ENCODE data around the gene BRF1.

Gene BRF1

DNA sequence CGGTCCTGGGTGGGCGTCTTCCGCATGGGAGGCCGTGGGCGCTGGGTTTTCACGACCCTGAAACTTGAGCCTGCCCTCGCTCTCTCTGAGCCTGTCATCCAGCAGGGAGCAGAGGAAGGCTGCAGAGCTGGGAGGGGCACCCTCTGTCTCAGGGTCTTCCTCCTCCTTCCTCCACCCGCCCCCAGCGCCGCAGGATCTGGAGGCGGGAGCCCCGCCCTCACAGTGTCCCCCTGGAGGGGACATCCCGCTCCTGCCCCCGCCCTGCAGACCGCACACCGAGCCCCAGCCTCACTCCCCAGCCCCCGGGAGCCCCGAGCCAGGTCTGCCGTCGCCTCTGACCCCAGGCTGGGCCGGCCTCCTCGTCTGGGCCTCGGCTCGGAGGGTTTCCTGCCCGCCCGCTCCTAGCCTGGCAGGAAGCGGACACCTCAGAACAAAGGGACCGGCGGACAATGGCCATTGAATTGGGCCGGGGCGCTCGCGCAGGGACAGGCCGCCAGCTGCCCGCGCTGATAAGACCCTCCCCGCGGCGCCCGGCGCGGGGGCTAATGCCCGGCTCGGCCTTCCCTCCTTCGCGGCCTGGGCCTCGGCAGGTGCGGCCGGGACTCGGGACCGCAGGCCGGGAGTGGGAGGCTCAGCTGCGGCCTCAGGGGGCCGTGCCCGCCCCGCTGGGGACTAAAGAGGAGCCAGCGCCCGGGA is 104.4 kb downstream of the BRF1 start:
- no peak for DNase-seq (ENCODE audit: low read depth)

GRCh38 chr14:105195522-105196264 is 105.1 kb downstream of the BRF1 start:
- DNase-seq (ENCODE audit: low read depth) = no peak

DNA sequence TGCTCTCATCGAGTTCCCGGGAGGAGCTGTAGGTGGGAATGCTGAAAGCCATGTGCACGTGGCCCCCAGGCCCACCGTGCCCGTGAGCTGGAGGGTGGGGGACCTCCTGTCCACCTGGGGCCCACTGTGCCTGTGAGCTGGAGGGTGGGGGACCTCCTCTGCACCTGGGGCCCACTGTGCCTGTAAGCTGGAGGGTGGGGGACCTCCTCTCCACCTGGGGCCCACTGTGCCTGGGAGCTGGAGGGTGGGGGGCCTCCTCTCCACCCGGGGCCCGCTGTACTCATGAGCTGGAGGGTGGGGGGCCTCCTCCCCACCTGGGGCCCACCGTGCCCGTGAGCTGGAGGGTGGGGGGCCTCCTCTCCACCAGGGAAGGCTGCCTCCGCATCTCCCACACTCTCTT is 105.8 kb downstream of the BRF1 start:
- no peak for DNase-seq (ENCODE audit: low read depth)

- DNase-seq (ENCODE audit: low read depth) = no peak
Observed at GRCh38 chr14:105193916-105194782, 106.7 kb downstream of the BRF1 start.

DNA sequence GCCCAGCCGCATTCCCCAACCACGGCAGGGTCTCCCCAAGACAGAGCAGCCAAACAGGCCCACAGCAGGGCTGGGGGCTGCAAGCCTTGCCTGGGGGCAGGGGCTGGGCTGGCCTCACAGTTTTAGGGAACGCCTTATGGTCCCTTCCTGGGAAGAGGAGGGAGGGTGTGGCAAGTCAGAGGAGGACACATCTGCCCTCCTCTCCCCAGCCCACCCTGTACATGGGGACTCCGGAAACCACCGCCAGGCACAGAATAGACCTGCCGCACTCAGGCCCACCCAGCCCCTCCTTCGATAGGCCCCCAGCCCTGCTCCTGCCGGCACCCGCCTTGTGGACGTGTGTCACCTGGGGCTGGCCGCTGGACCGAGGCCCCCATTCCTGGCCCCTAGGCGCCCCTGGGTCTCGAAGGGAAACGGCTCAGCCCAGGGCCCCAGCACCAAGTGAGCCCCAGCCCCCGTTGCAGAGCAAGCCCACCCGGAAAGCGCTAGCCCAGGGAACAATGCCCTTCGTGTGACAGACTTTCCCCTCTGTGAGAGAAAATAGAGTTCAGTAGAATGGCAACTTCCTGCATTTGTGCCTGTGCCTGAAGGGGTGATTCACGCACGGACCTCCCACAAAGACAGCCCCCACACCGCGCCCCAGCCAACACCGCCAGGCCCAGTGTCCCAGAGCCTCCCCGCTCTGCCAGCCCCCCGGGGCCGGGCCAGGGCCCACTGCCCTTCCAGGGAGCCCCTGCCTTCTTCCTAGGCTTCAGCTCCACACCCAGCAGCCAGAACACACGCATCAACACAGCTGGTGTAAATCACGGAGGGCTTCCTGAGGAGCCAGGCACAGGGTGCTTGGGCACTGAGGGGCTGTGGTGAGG is 107.7 kb downstream of the BRF1 start:
- DNase-seq (ENCODE audit: low read depth) = no peak

DNA sequence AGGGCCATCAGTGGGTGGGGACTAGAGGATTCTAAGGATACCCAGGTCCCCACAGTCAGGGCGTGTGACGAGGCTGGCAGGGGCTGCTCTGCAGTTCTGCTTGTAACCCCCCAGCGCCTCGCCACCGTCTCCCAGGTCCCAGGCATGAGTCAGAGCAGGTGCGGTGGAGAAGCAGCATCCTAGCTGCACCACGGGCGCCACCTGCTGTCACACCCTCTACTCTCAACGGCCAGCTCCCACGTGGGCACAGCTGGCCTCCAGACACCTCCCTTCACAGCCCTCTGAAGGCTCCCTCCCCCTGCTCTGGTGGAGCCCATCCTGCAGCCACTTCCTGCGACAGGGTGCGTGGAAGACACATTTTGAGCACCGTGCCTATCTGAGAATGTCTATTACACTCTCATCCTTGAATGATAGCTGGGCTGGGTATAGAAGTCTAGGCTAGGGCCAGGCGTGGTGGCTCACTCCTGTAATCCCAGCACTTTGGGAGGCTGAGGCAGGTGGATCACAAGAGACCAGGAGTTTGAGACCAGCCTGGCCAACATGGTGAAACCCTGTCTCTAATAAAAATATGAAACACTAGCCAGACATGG is 112.8 kb downstream of the BRF1 start:
- no peak for DNase-seq (ENCODE audit: low read depth)

- DNase-seq (ENCODE audit: low read depth) = no peak
Observed at GRCh38 chr14:105187116-105187515, 113.7 kb downstream of the BRF1 start.

- no peak for DNase-seq (ENCODE audit: low read depth)
Observed at GRCh38 chr14:105185973-105186372, 114.8 kb downstream of the BRF1 start.

GRCh38 chr14:105185001-105185400 is 115.8 kb downstream of the BRF1 start:
- DNase-seq (ENCODE audit: low read depth) = no peak

- no peak for DNase-seq (ENCODE audit: low read depth)
Observed at GRCh38 chr14:105184461-105184860, 116.3 kb downstream of the BRF1 start.

GRCh38 chr14:105182296-105183020 is 118.3 kb downstream of the BRF1 start:
- DNase-seq (ENCODE audit: low read depth) = no peak

GRCh38 chr14:105181549-105182295 is 119.1 kb downstream of the BRF1 start:
- DNase-seq (ENCODE audit: low read depth) = no peak

DNA sequence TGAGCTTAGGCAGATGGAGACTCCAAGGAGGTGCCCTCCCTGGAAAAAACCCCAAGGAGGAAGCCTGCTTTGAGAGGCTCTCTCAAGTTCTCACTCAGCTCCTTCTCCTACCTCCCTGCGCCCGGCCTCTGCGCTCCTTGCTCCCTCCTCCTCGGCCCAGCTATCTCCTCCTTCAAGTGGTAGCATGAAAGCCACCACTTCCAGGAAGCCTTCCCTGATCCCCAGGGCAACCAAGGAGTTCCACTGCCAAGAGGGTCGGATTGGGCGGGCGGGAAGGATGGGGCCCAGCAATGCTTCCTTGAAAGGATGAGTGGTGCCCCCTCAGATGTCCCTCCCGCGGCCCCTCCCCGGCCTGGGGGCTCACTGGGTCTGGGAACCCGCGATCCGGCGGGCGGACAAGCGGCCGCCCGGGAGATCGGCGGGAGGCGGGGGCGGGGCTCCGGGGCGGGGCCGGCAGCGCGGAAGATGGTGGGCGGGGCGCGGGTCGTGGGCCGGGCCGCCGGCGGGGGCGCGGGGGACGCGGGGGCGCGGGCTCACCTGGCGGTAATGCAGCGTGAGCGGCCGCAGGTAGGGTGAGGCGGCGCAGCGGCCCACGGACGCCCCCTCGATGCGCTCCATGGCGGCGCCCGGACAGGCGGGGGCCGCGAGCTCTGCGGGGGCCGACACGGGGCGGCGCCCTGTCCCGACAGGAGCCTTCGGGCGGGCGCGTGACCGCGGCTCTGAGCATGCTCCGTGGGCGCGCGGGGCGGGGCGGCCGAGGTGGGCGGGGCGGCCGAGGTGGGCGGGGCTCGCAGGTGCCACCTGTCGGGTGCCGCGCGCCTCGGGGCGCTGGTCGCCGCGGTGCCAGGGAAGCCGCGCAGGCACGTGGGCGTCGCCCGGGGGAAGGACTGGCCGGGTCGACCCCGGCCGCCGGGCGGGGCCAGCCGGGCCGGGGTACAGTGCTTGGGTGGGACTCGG is 119.9 kb downstream of the BRF1 start, which contains the start of gene NUDT14:
NUDT14 (minus strand) TSS at position 721 of the 957 bp plus-strand sequence; CDS start at position 618, 103 bp downstream.
- DNase-seq (ENCODE audit: low read depth) = peak; percentile 74

DNA sequence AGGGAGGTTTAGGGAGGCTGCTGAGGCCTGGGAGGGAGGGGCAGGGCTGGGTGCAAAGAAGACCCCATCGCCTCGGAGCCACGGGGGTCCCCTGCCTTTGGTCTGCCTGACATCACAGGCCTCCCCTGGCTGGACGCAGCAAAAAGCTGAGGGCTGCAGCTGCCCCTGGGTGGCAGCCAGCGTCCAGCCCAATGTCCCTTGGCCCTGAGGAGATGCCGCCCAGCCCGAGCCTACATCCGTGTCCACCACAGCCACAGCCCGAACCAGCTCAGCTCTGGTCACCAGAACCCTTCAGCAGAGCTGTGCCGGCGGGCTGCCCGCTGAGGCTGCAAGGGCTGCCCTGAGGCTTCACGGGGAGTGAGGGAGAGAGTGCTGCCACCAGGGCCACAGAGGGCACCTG is 121.6 kb downstream of the BRF1 start:
- no peak for DNase-seq (ENCODE audit: low read depth)

- DNase-seq (ENCODE audit: low read depth) = no peak
Observed at GRCh38 chr14:105178868-105179140, 122.0 kb downstream of the BRF1 start.

- DNase-seq (ENCODE audit: low read depth) = no peak
Observed at GRCh38 chr14:105178069-105178867, 122.5 kb downstream of the BRF1 start.

DNA sequence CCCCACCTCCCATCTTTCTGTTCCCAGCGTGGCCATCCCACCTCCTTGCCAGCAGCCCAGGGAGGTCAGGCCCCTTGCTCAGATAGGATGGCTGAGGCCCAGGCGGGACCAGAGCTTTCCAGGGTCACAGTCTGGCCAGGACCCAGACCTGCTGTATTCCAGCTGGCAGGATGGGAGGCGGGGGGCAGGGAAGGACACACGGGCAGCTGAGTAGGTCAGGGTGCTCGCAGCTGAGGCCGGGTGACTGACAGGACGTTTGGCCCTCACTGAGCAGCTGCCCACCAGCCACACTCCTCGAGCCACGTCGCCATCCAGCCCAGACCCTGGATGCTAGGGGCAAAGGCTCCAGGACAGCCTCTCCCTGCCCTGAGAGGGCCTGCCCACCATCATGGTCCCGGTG is 123.7 kb downstream of the BRF1 start:
- no peak for DNase-seq (ENCODE audit: low read depth)

- no peak for DNase-seq (ENCODE audit: low read depth)
Observed at GRCh38 chr14:105176513-105176912, 124.3 kb downstream of the BRF1 start.

Data from stimulated activated CD8-positive, alpha-beta memory T cell treated with anti-CD3 and anti-CD28 coated beads, Interleukin-15, amount 100 ng/mL, for 1 hour (primary cell).